SK-N-SH treated with all-trans-retinoic acid at 6 μM for 48 hours (cell line): Measurements from ENCODE around the gene FBXO33.

ENCODE experiments used
- ATAC-seq: fragments of 200-7000 bp; cut with Tn5 transposase; 3 replicates; pipeline ENCODE4 v1.9.1; 2020; ENCODE audit warnings: mild to moderate bottlenecking, moderate library complexity
- BACH2 ChIP-seq: fragments of 250-450 bp; sonication (Bioruptor Pico); IDR thresholded peaks from 2 replicates; pipeline ENCODE4 v1.9.0; 2021; ENCODE audit warnings: mild to moderate bottlenecking, borderline replicate concordance
- CSDC2 ChIP-seq: fragments of 250-450 bp; sonication (Bioruptor Pico); IDR thresholded peaks from 2 replicates; pipeline ENCODE4 v1.5.0; 2020; ENCODE audit warnings: mild to moderate bottlenecking, moderate library complexity
- CSRNP3 ChIP-seq: fragments of 250-450 bp; sonication (Bioruptor Pico); IDR thresholded peaks from 2 replicates; pipeline ENCODE4 v1.5.1; 2021; ENCODE audit warnings: mild to moderate bottlenecking, moderate library complexity
- ESRRG ChIP-seq: fragments of 250-450 bp; sonication (Bioruptor Pico); IDR thresholded peaks from 2 replicates; pipeline ENCODE4 v1.6.1; 2021; ENCODE audit warnings: mild to moderate bottlenecking
- GLIS3 ChIP-seq: fragments of 250-450 bp; sonication (Bioruptor Pico); IDR thresholded peaks from 2 replicates; pipeline ENCODE4 v1.5.0; 2020; ENCODE audit warnings: mild to moderate bottlenecking, moderate library complexity
- ISL1 ChIP-seq: fragments of 250-450 bp; sonication (Bioruptor Pico); IDR thresholded peaks from 2 replicates; pipeline ENCODE4 v2.1.2; 2022; ENCODE audit warnings: mild to moderate bottlenecking, moderate library complexity
- POU6F1 ChIP-seq: fragments of 250-450 bp; sonication (Bioruptor Pico); IDR thresholded peaks from 2 replicates; pipeline ENCODE4 v1.8.0; 2021; ENCODE audit warnings: low read depth, mild to moderate bottlenecking, moderate library complexity, borderline replicate concordance
- PPARA ChIP-seq: fragments of 250-450 bp; sonication (Bioruptor Pico); IDR thresholded peaks from 2 replicates; pipeline ENCODE4 v1.5.0; 2020; ENCODE audit warnings: mild to moderate bottlenecking, borderline replicate concordance
- SNAI2 ChIP-seq: fragments of 250-450 bp; sonication (Bioruptor Pico); IDR thresholded peaks from 2 replicates; pipeline ENCODE4 v1.5.0; 2020; ENCODE audit warnings: mild to moderate bottlenecking, moderate library complexity
- TCF4 ChIP-seq: fragments of 250-450 bp; sonication (Bioruptor Pico); IDR thresholded peaks from 2 replicates; pipeline ENCODE4 v1.8.0; 2021; ENCODE audit warnings: mild to moderate bottlenecking, moderate library complexity, borderline replicate concordance
- TOX ChIP-seq: fragments of 250-450 bp; sonication (Bioruptor Pico); IDR thresholded peaks from 2 replicates; pipeline ENCODE4 v1.8.0; 2021; ENCODE audit warnings: mild to moderate bottlenecking, moderate library complexity, borderline replicate concordance
- TSHZ2 ChIP-seq: fragments of 250-450 bp; sonication (Bioruptor Pico); IDR thresholded peaks from 2 replicates; pipeline ENCODE4 v1.5.0; 2020; ENCODE audit warnings: mild to moderate bottlenecking, moderate library complexity
- ZC3H10 ChIP-seq: fragments of 250-450 bp; sonication (Bioruptor Pico); IDR thresholded peaks from 2 replicates; pipeline ENCODE4 v1.5.1; 2021; ENCODE audit warnings: mild to moderate bottlenecking, moderate library complexity
- ZFP3 ChIP-seq: fragments of 250-450 bp; sonication (Bioruptor Pico); IDR thresholded peaks from 2 replicates; pipeline ENCODE4 v1.5.0; 2020; ENCODE audit warnings: mild to moderate bottlenecking, moderate library complexity
- ZFP30 ChIP-seq: fragments of 450-650 bp; formaldehyde crosslinking; IDR thresholded peaks from 2 replicates; pipeline ENCODE4 v1.5.0; 2022; ENCODE audit warnings: mild to moderate bottlenecking, moderate library complexity
- ZNF70 ChIP-seq: fragments of 450-650 bp; formaldehyde crosslinking; IDR thresholded peaks from 2 replicates; pipeline ENCODE4 v1.5.0; 2020; ENCODE audit warnings: mild to moderate bottlenecking, moderate library complexity
- ZNF8 ChIP-seq: fragments of 450-650 bp; formaldehyde crosslinking; IDR thresholded peaks from 2 replicates; pipeline ENCODE4 v1.5.0; 2020; ENCODE audit warnings: mild to moderate bottlenecking, moderate library complexity
- TF ChIP-seq, protein P1 (sequence below): fragments of 250-450 bp; sonication (Bioruptor Pico); IDR thresholded peaks from 2 replicates; pipeline ENCODE4 v1.5.1; 2020; ENCODE audit warnings: low read depth, mild to moderate bottlenecking, moderate library complexity
- TF ChIP-seq, protein P2 (sequence below): fragments of 250-450 bp; sonication (Bioruptor Pico); IDR thresholded peaks from 2 replicates; pipeline ENCODE4 v1.8.0; 2020; ENCODE audit warnings: mild to moderate bottlenecking, moderate library complexity, borderline replicate concordance

FBXO33 gene

GRCh38 chr14:39384177-39384576 is 48.1 kb downstream of the FBXO33 start:
- no peak for ATAC-seq
- TF ChIP-seq GLIS3 (no peak), TOX (CRISPR knock-in tag) (no peak), TSHZ2 (CRISPR knock-in tag) (no peak), ZFP30 (no peak)
- TF ChIP-seq, protein P1, sequence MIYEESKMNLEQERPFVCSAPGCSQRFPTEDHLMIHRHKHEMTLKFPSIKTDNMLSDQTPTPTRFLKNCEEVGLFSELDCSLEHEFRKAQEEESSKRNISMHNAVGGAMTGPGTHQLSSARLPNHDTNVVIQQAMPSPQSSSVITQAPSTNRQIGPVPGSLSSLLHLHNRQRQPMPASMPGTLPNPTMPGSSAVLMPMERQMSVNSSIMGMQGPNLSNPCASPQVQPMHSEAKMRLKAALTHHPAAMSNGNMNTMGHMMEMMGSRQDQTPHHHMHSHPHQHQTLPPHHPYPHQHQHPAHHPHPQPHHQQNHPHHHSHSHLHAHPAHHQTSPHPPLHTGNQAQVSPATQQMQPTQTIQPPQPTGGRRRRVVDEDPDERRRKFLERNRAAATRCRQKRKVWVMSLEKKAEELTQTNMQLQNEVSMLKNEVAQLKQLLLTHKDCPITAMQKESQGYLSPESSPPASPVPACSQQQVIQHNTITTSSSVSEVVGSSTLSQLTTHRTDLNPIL (CRISPR knock-in tag), result no peak
- TF ChIP-seq, protein P2, sequence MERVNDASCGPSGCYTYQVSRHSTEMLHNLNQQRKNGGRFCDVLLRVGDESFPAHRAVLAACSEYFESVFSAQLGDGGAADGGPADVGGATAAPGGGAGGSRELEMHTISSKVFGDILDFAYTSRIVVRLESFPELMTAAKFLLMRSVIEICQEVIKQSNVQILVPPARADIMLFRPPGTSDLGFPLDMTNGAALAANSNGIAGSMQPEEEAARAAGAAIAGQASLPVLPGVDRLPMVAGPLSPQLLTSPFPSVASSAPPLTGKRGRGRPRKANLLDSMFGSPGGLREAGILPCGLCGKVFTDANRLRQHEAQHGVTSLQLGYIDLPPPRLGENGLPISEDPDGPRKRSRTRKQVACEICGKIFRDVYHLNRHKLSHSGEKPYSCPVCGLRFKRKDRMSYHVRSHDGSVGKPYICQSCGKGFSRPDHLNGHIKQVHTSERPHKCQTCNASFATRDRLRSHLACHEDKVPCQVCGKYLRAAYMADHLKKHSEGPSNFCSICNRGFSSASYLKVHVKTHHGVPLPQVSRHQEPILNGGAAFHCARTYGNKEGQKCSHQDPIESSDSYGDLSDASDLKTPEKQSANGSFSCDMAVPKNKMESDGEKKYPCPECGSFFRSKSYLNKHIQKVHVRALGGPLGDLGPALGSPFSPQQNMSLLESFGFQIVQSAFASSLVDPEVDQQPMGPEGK (CRISPR knock-in tag), result no peak

GRCh38 chr14:39383741-39384140 is 48.5 kb downstream of the FBXO33 start:
- TF ChIP-seq TOX (CRISPR knock-in tag) (no peak), ISL1 (CRISPR knock-in tag) (no peak), ZNF70 (no peak), PPARA (CRISPR knock-in tag) (no peak), BACH2 (CRISPR knock-in tag) (no peak), ZFP3 (CRISPR knock-in tag) (no peak)
- TF ChIP-seq, protein P2 (CRISPR knock-in tag), result no peak
- TF ChIP-seq, protein P1 (CRISPR knock-in tag), result no peak
- ATAC-seq, result no peak

GRCh38 chr14:39383026-39383660 is 49.1 kb downstream of the FBXO33 start:
- ATAC-seq, result no peak
- TF ChIP-seq ZFP3 (CRISPR knock-in tag), result no peak
- TF ChIP-seq POU6F1 (CRISPR knock-in tag), result no peak
- TF ChIP-seq ZNF70, result no peak
- no peak for TF ChIP-seq ESRRG (CRISPR knock-in tag)
- no peak for TF ChIP-seq BACH2 (CRISPR knock-in tag)
- no peak for TF ChIP-seq CSRNP3
- no peak for TF ChIP-seq GLIS3
- no peak for TF ChIP-seq CSDC2
- no peak for TF ChIP-seq SNAI2 (CRISPR knock-in tag)
- TF ChIP-seq ZC3H10 (CRISPR knock-in tag), result no peak
- no peak for TF ChIP-seq ZNF8 (CRISPR knock-in tag)
- no peak for TF ChIP-seq ZFP30
- TF ChIP-seq, protein P2 (CRISPR knock-in tag), result no peak
- TF ChIP-seq, protein P1 (CRISPR knock-in tag), result no peak
- no peak for TF ChIP-seq TOX (CRISPR knock-in tag)
- TF ChIP-seq ISL1 (CRISPR knock-in tag), result no peak
- TF ChIP-seq TCF4 (CRISPR knock-in tag), result no peak
